GM20431 (cell line): Measurements from ENCODE around the gene DMD.
"Not testable (repeated sequence)": the region's sequence is repeated elsewhere in the genome, so short reads cannot be mapped to it uniquely, and the experiment has no call there.

Source experiments
- in situ Hi-C: fragments of 300-500 bp; cut with MseI, MboI; formaldehyde crosslinking; loops from one replicate; pipeline ENCODE4 v1.15.0; 2020; ENCODE audit warnings: low sequenced_read_pairs; ENCODE audit not compliant: unreplicated experiment

DMD gene

DNA sequence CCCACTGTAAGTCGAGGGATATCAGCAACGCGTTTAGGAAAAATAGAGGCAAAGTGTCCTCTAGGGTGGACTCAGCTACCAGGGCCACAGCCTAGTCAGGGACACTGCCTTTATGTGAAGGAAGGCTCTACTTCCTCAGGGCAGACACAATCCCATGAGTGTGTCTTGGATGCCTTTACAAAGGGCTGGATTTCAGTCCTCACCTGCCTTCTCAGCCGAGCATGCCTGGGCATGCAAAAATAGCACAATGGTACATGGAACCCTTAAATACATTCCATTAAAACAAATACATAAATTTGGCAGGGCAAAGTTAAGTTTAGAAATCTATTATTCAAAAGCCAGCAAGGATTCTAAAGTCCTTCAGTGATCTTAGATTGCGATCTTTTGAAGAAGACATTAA is 51.1 kb downstream of the DMD start:
- in situ Hi-C loops, result no loop called here

DNA sequence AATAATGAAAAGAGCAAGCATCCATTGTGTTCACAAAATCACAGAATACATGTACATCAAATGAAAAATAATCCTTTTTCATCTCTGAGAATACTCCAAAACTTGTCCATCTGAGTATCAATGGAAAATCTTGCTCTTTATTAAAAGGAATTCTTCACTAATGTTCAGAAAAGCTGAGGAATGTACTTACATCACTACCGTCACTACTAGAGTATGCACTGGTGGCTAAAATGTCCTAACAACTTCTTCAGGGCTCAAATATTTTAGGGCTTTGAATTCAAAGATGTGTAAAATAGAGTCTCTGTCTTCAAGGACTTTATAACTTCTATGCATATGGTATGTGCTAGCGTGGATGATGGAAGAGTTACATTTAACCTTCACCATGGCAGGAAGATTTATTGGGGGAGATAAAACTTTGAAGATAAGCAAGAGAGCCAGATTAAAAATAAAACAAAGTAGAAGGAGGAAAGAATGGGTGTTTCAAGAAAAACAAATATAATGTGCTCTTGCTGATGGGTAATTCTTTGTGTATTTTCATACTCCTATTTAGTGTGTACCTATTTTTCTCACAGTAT is 55.1 kb downstream of the DMD start:
- in situ Hi-C loops, result no loop called here

DNA sequence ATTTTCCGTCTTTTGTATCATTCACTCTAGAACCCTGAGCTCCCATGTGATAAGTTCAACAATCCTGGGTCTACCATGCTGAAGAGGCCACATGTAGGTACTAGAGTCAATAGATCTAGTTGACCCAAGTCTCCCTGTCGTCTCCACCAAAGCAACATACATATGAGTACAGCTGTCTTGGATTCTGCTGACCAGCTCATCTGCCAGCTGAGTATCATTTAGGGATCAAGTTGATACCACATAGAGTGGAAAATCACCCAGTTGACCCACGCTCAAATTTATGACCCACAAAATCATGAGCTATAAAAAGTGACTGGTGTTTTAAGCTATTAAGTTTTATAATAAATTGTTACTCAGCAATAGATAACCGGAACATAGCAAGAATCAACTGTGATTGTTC is 61.8 kb downstream of the DMD start:
- in situ Hi-C loops, result no loop called here

DNA sequence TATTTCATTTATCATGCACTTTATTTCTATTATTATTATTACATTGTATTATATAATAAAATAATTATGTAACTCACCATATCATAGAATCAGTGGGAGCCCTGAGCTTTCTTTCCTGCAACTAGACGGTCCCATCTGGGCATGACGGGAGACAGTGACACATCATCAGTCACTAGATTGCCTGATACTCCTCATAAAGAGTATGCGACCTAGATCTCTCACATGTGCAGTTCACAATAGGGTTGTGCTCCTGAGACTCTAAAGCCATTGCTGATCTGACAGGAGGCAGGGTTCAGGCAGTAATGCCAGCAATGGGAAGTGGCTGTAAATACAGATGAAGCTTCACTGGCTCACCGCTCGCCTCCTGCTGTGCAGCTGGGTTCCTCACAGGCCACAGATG is 62.3 kb downstream of the DMD start:
- in situ Hi-C loops, result no loop called here

DNA sequence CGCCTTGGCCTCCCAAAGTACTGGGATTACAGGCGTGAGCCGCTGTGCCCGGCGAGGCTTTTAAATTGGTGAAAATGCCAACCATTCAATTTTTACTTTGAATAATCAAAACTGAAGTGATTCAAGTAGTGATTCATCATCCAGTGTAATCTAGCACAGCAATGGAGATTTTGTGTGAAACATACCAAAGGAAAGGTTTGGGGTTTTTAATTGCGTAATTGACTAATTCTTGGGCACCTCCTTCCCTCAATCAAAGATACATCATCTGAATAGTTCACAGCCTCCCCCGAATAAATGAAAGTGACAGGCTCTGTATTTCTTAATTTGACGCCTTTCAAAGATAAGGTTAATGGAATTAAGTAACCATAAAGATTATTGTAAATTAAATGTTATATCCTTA is 69.0 kb downstream of the DMD start:
- in situ Hi-C loops, result no loop called here

DNA sequence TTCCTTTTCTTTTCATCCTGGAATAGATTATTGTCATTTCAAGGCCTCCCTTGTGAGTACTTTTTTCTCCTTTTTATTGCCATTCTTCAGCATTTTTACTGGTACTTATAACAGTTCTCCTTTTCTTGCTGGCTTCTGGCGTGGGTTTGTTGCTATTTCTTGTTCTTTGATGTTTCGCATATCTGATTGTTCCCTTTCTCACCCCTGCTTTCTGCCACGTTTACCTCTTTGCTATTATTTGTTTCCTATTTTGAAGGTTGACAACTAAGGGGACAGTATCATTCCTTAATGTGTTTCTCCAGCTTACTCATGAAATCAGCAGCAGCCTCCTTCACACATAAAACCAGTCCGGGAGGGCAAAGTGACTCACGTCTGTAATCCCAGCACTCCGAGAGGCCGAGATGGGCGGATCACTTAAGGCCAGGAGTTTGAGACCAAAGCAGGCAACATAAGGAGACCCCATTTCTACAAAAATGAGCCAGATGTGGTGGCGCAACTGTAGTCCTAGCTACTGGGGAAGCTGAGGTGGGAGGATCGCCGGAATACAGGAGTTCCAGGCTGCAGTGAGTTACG is 72.6 kb downstream of the DMD start:
- in situ Hi-C loops, result no loop called here

DNA sequence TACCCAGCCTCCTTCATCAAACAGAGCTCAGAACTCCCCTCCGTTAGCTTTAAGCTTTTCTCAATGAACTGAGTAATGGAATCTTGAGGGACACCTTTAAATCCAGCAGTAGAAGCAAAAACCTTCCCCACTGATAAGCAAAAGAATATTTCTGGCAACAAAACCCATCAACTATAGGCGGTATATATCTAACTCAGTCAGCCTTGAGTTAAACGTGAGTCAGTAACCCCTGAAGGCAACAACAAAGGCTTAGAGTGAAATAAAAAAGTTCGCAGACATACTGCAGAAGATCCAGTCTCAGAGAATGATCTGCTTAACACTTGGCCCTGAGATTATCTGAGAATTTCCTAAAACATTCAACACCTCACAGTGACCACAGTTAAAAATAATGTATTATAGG is 77.2 kb downstream of the DMD start:
- in situ Hi-C loops, result no loop called here

DNA sequence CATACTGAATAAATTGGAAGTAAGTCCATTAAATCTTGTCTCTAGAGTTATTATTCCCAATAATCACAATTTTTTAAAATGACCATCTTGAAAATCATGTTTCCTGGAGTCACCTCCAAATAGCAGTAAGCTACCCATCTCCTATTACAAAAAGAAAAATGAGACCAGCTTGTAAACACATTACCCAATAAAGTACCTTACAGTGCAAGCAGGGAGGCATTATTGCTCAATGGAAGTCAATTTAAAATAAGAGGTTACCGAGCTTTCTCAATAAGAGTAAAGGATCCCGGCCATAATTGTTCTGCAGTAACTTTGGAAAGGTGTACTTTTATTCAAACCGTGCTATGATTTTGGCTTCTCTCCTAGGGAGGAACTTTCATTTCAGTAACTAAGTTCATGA is 78.0 kb downstream of the DMD start:
- in situ Hi-C loops, result no loop called here

DNA sequence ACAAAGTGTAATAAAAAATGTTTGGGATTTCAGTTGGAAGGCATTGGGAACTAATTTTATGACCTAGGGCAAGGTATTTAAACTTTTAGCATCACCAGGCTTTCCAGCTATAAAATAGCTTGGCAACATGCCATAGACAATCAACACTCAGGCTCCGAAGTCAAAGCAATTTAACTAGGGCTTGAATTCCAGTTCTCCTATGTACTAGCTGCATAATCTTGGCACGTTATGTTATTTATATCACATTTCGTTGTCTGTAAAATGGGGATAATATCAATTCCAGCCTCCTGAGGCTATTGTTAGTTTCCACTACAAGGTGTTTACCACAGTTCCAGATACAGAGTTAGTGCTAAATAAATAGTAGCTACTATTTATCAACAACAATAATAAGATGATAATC is 78.8 kb downstream of the DMD start:
- in situ Hi-C loops, result no loop called here

DNA sequence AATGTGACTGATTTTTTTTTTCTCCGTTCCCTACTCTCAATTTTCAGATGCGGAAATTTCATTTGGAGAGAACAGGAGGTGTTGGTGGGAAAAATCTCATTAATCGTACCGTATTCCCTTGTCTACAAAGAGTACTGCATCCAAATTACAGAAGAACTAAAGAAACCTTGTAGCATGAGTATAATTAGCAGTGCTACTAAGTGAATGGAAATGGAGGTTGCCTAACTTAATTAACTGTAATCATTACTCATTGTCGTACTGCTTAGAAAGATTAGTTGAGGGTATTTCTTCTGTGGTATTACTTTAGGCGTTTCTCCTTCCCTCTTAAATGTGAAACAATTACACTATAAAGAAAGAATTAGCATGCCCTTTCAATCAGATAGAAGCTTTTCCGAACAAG is 81.7 kb downstream of the DMD start:
- in situ Hi-C loops, result no loop called here

DNA sequence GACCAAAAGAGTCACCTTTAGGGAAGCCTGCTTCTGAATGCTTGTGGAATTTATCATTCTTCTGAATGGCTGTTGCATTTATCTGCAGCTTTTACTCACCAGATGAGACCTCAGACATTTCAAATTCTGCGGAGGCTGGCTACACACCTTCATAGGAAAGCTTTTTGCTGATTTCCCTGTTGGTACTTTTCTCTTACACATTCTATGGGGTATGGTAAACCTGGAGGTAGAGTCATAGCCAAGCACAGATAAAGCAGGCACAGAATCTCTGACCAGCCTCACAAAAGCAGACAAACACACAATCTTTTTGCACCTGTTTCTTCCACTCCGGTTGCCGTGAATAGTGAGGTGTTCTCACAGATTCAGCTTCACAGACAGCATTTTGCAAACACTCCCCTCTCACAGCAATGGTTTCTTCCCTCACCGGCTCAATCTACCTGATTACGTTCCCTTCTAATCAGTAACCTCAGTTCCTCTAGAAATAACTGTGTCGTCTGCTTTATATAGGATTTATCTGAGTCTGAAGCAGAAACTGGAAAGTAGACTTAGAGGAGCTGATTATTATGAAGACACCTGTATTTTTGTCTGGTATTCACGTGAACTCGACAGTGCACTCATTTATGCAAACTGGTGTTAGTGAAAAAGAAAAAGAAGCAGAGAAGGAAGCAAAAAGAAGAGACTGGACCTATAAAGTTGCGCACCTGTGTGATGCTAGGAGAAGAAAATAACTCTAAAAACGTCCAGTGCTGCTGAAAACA is 83.1 kb downstream of the DMD start:
- in situ Hi-C loops, result no loop called here

DNA sequence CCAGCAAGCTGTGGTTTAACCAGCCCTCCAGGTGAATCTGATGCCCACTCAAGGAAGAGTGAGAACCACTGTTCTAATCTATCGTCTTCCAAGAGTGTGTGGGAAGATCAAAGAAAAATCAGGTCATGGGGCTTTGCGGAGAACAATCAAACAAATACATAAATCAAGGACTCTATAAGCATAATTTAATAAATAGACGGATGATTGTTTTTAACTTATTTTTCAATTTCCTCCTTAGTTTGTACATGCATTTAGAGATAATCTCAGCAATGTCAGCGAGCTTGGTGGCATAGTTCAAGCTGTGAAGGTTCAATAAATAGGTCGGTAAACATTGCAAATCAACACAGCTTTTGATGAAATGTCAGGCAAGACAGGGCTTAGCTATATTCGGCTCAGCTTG is 84.9 kb downstream of the DMD start:
- in situ Hi-C loops, result no loop called here

DNA sequence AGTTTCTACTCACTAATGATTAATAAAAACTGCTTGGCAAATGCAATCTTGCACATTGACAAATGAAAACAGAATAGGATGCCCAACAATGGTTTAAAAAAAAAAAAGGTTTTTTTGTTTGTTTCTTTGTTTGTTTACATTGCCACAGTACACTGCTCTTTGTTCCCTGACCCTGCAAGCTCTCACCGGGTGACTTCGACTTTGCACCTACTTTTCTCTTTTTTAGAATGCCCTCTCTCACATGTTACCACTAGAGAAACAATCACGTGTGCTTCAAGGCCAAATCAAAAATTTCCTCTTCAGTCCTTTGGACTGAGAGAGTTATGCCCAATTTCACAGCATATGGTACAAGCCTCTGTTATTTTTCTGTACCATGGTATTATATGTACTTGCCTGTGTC is 101.5 kb downstream of the DMD start:
- in situ Hi-C loops, result no loop called here

DNA sequence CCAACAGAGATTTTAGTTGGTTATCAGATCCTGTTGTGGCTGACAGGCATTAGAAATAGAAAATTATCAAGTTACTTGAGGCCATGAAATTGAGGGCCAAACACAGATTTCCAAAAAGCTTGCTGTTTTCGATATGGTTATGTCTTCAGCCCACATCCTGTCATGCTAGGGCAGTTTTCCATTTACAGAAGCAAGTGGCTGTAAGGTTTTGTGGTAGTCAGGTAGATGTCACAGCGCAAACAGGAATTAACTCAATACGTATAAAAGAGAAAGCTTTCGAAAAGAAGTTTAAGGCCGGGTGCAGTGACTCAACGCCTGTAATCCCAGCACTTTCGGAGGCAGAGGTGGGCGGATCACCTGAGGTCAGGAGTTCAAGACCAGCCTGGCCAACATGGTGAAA is 104.6 kb downstream of the DMD start:
- in situ Hi-C loops, result no loop called here

DNA sequence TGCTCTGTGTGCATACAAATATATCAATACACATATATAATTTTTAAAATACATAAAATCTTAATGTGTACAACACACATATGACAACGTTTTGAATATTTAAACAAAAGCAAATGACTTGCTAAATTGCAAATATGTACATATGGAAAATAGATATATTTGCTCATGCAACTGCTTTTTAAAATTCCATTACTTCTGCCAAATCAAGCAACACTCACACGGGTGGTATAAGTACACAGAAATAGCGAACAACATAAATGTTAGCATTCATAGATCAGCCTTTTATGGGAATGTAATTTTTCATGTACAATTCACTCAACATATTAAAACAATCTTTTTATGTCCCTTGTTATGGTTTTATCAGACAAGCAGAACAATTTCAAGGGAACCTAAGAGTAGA is 116.3 kb downstream of the DMD start:
- in situ Hi-C loops, result no loop called here

DNA sequence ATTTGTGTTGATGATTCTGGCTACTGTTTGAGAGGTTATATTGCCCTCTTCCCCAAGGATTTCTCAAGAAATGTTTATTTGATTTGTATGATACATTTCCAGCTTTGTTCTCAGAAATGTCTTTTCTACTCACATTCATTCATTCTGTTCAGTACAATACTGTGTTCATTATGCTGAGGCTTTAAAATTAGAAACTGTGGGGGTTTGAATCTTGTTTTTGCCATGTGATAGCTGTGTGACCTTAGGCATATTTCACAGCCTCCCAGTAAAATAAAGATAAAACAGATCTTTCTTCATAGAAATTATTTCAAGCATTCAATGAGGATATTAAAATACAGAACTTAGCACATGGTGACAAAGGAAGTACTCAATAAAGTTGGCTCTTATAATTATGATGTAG is 123.9 kb downstream of the DMD start:
- in situ Hi-C loops, result no loop called here

DNA sequence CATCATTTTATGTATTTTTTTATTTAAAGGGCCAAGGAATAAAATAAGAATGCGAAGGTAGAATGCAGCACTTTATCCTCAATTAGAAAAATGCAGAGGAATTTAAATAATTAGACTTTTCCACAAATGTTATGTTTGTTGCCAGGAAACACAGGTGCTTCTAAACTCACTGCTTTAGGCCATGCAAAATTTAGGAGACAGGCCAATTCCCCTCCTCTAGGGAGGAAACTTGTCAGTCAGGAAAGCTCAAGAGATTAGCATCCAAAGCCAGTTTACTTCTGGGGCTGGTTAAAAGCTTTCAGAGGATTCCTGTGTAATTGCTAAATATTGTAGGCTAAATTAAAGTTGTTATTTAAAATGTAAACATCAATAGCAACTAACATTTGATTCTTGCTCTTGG is 124.5 kb downstream of the DMD start:
- in situ Hi-C loops, result no loop called here

DNA sequence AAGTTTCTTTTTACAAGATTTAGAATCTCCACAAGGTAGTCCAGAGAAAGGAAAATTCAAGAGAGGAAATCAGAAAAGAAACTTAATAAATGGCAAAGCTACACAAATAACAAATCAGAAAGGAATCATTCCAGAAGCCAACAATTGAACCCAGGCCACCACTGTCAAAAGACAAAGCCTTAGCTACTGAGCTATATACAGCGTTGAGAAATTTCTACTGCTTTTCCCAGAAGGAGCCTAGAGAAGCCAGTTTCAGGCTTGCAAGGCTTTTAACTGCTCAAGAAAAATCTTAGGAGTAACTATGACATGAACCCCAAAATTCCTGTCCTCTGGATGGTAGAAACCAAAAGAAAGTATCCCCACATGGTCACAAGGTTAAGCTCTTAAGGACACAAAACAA is 129.0 kb downstream of the DMD start:
- in situ Hi-C loops, result no loop called here

DNA sequence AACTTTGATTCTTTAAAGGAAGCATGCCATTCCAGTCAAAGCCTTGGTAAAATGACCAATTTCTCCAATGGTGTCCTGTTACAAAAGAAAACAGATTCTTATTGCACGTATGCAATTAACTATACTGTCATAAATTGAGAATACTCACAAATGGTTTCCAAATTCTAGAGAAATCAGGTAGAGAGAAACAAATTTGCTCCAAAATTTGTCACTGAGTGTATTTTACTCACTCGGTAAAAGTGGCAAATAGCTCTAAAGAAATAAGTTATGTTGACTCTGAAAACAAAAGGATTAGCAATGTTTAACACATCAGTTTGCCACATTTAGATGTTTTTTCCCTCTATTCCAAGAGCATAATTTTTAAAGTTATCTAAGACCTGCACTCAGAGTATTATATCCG is 133.1 kb downstream of the DMD start:
- in situ Hi-C loops, result no loop called here

DNA sequence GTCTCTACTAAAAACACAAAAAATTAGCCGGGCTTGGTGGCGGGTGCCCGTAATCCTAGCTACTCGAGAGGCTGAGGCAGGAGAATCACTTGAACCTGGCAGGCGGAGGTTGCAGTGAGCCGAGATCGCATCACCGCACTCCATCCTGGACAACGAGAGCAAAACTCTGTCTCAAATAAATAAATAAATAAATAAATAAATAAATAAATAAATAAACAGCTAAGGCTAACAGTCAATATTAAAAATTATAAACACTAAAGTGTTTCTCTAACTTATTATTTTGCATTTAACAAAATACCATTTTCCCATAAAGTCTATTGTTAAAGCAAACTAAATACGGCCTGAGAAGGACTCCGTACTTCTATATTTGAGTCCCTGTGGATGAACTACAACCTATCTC is 137.7 kb downstream of the DMD start:
- in situ Hi-C loops, result not testable (repeated sequence)

DNA sequence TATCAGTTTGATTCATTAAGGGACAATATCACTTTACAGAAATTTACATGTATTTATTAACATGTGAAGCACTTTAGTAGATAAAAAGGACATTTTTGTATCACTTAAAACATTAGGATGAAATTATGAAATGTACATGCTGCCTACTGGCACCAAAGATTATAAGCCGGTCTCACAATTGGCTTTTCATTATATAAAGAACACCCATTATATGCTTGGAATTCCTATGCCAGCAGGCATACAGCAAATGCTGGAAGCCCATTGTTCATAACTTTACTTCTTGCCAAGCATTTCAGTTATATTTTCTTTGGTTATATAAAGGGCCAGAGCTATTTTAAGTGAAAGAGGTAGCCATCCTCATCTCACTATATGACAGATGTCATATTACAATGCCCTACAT is 145.9 kb downstream of the DMD start:
- in situ Hi-C loops, result no loop called here

DNA sequence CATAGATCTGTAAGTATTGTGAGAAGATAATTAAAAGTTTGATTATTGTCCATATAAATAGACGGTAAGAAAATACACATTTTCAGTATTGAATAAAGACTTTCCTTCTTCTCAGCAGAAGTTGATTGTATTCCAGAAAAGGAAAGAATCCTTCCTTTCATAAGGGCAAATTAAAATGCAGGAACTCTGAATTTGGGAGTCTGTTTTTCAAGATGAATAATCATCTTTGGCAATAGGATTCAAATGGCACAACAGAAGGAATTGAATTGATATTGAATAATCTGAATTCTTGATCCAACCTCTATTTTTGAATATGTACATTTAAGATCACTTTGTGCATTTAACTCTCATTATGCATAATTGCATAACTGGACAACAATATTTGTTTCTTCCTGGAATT is 149.3 kb downstream of the DMD start:
- in situ Hi-C loops, result no loop called here
